MM.1S (cell line): ENCODE measurements around the gene LRRC27.

ENCODE experiments used
- DNase-seq: peaks from one replicate; pipeline ENCODE4 v3.0.0-alpha.2; 2015
- H2AFZ ChIP-seq: fragments of 300-600 bp; sonication (generic); 2 replicates; pipeline ENCODE4 v1.6.0; 2016; ENCODE audit warnings: antibody characterized with exemption, low read length
- H3F3A ChIP-seq: fragments of 300-600 bp; sonication (generic); 2 replicates; pipeline ENCODE4 v1.6.1; 2016; ENCODE audit warnings: mild to moderate bottlenecking, antibody characterized with exemption, low read length, moderate library complexity, mixed read lengths; ENCODE audit not compliant: insufficient read depth
- H3K27ac ChIP-seq: fragments of 300-600 bp; sonication (generic); 2 replicates; pipeline ENCODE4 v1.5.1; 2016; ENCODE audit warnings: mild to moderate bottlenecking, low read length
- H3K27me3 ChIP-seq: fragments of 300-600 bp; sonication (generic); replicated peaks from 2 replicates; pipeline ENCODE4 v1.6.0; 2016; ENCODE audit warnings: low read length; ENCODE audit not compliant: insufficient read depth
- H3K36me3 ChIP-seq: fragments of 300-600 bp; sonication (generic); replicated peaks from 2 replicates; pipeline ENCODE4 v1.6.1; 2016; ENCODE audit warnings: mild to moderate bottlenecking, low read length, mixed read lengths; ENCODE audit not compliant: insufficient read depth
- H3K4me1 ChIP-seq: fragments of 300-600 bp; sonication (generic); 2 replicates; pipeline ENCODE4 v1.6.1; 2016; ENCODE audit warnings: low read length, mixed read lengths
- H3K4me2 ChIP-seq: fragments of 300-600 bp; sonication (generic); 2 replicates; pipeline ENCODE4 v1.6.0; 2016; ENCODE audit warnings: low read depth, low read length
- H3K4me3 ChIP-seq: fragments of 300-600 bp; sonication (generic); 2 replicates; pipeline ENCODE4 v1.5.1; 2016; ENCODE audit warnings: low read length, mixed read lengths
- H3K79me2 ChIP-seq: fragments of 300-600 bp; sonication (generic); 2 replicates; pipeline ENCODE4 v1.6.1; 2016; ENCODE audit warnings: mixed run types, low read length, mixed read lengths
- H3K9ac ChIP-seq: fragments of 300-600 bp; sonication (generic); 2 replicates; pipeline ENCODE4 v1.6.1; 2016; ENCODE audit warnings: low read length, mixed read lengths
- H3K9me2 ChIP-seq: fragments of 300-600 bp; sonication (generic); replicated peaks from 2 replicates; pipeline ENCODE4 v1.6.1; 2016; ENCODE audit warnings: mild to moderate bottlenecking, low read length, mixed read lengths; ENCODE audit not compliant: insufficient read depth
- H3K9me3 ChIP-seq: fragments of 300-600 bp; sonication (generic); replicated peaks from 2 replicates; pipeline ENCODE4 v1.6.1; 2016; ENCODE audit warnings: mild to moderate bottlenecking, low read length, mixed read lengths; ENCODE audit not compliant: insufficient read depth
- H4K20me1 ChIP-seq: fragments of 300-600 bp; sonication (generic); 2 replicates; pipeline ENCODE4 v1.6.1; 2016; ENCODE audit warnings: mild to moderate bottlenecking, low read length, moderate library complexity, mixed read lengths; ENCODE audit not compliant: insufficient read depth
- EZH2 ChIP-seq: fragments of 300-600 bp; sonication (generic); optimal IDR thresholded peaks from 2 replicates; pipeline ENCODE3; 2017; ENCODE audit warnings: low read depth, mild to moderate bottlenecking, antibody characterized with exemption, low read length, mixed read lengths
- EZH2phosphoT487 ChIP-seq: fragments of 300-600 bp; sonication (generic); IDR thresholded peaks from 2 replicates; pipeline ENCODE4 v1.6.1; 2018; ENCODE audit warnings: antibody characterized with exemption, low read length
- TF ChIP-seq, protein P1 (sequence below): fragments of 300-600 bp; sonication (generic); IDR thresholded peaks from 2 replicates; pipeline ENCODE4 v1.5.1; 2016; ENCODE audit warnings: antibody characterized with exemption, low read length, mixed read lengths

The LRRC27 gene

DNA sequence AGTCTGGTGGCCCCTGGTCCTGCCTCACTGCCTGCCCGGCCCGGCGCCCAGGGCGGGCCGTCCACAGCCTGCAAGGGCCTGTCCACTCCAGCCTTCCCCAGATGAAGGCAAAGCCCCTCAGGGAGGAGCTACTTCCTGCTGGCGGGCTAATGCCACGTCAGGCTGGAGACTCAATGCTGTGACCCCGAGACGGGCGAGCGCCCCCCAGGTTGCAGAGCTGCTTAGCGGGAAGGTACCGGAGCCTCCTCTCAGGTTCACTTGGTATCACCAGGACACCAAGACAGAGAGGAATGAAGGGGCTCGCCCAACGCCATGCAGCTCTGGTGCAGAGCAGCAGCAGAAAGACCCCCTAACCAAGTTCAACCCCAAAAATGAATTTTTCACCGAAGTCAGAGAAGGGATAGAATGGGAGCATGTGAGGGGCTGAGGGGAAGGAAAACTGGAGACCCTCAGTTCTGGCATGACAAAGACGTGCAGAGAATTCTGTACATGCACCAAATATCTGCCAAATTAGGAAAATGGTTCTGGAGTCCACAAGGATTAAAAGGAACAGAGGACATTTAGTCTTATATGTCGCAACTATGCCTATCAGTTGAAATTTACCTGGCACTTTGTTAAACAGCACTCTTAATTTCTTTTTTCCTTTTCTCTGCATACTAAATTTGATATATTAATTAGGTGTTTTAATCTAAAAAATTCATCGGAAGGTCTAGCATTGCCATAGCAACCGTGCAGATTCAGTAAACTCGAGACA lies 27.1 kb upstream of the LRRC27 start:
- H3K4me3 ChIP-seq = peak overlapping the region; percentile 55; the same call in 1 of the 2 replicates
- peaks cover 61% of the 10 kb centered on the region for H3K79me2 ChIP-seq

DNA sequence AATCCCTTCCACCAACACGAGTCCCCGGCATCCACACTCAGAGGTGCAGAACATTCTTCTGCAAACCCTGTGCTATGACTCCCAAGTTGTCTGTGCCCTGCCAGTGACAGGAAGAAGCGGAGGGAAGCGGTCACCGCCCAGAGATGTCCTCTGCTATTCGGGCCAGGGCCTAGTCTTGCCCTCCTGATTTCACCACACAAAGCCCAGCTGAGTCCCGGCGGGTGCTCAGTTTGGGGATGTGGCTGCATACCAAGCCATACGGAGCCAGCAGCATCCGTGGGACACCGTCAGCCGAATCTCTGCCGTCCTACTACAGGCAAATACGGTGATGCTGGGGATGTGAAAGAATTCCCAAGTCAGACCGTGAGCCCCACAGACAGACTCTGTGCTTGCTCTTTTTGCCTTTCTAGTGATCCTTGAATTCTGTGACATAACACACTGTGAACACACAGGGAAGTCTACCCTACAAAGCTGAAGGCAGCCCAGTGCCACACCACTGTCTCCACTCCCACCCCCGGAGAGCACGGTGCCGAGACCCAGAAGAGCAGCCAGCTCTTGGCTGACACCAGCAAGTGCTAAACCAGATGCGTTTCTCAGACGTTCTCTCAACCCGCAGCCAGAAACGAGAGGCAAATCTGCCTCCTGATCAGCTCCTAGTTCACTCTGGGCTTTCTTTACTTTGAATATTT lies 26.2 kb upstream of the LRRC27 start:
- Histone ChIP-seq H2AFZ (no peak overlapping the region), H3K4me1 (peaks cover 23% of the 10 kb centered on the region), H3K9me3 (no peaks in the 10 kb centered on the region), H3K27ac (no peak overlapping the region), H3K9me2 (no peaks in the 10 kb centered on the region), H3K79me2 (peaks cover 53% of the 10 kb centered on the region), H3K4me2 (peak overlapping the region; percentile 79; the same call in 1 of the 2 replicates), H3K36me3 (no peaks in the 10 kb centered on the region), H3K27me3 (no peaks in the 10 kb centered on the region), H3K4me3 (no peak overlapping the region), H4K20me1 (no peaks in the 10 kb centered on the region), H3F3A (peaks cover 19% of the 10 kb centered on the region), H3K9ac (no peak overlapping the region)
- DNase-seq = no peak
- TF ChIP-seq EZH2phosphoT487 = no peak
- TF ChIP-seq, protein P1, sequence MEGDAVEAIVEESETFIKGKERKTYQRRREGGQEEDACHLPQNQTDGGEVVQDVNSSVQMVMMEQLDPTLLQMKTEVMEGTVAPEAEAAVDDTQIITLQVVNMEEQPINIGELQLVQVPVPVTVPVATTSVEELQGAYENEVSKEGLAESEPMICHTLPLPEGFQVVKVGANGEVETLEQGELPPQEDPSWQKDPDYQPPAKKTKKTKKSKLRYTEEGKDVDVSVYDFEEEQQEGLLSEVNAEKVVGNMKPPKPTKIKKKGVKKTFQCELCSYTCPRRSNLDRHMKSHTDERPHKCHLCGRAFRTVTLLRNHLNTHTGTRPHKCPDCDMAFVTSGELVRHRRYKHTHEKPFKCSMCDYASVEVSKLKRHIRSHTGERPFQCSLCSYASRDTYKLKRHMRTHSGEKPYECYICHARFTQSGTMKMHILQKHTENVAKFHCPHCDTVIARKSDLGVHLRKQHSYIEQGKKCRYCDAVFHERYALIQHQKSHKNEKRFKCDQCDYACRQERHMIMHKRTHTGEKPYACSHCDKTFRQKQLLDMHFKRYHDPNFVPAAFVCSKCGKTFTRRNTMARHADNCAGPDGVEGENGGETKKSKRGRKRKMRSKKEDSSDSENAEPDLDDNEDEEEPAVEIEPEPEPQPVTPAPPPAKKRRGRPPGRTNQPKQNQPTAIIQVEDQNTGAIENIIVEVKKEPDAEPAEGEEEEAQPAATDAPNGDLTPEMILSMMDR = no peak
- TF ChIP-seq EZH2 = no peak

More for the DNA sequence above, 27.1 kb upstream of the LRRC27 start:
- Histone ChIP-seq H3F3A (peaks cover 19% of the 10 kb centered on the region), H3K9me3 (no peaks in the 10 kb centered on the region), H3K9me2 (no peaks in the 10 kb centered on the region), H3K36me3 (no peaks in the 10 kb centered on the region), H3K9ac (peak overlapping the region; percentile 38; the same call in 1 of the 2 replicates), H3K4me2 (peak overlapping the region; percentile 79), H2AFZ (no peak overlapping the region), H3K27ac (peak overlapping the region; percentile 85; the same call in 1 of the 2 replicates), H4K20me1 (no peaks in the 10 kb centered on the region), H3K4me1 (peaks cover 23% of the 10 kb centered on the region), H3K27me3 (no peaks in the 10 kb centered on the region)
- DNase-seq = no peak
- no peak for TF ChIP-seq EZH2phosphoT487
- TF ChIP-seq EZH2 = no peak
- TF ChIP-seq, protein P1 = no peak

DNA sequence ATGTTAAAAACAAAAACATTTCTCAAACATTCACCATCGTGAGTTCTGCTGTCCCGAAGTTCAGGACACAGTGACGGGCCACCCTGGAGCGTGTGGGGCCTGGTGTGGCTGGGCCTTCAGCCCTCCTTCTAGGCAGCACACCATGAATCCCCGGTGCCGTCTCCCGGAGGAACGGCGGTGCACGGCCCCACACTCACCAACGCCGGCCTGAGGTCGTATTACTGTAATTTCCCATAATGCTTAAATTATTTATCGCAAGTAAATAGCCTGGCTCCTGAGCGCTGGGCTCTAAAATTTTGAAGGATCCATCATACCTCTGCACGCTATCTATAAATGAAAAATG lies 25.7 kb upstream of the LRRC27 start:
- no peak for DNase-seq
- no peak overlapping the region for H3K9ac ChIP-seq
- H3K4me2 ChIP-seq = no peak overlapping the region
- no peaks in the 10 kb centered on the region for H3K9me3 ChIP-seq
- TF ChIP-seq EZH2phosphoT487 = no peak
- no peak for TF ChIP-seq EZH2
- TF ChIP-seq, protein P1 = no peak
- H3K27ac ChIP-seq = no peak overlapping the region
- peaks cover 23% of the 10 kb centered on the region for H3K4me1 ChIP-seq
- no peaks in the 10 kb centered on the region for H4K20me1 ChIP-seq
- H3K79me2 ChIP-seq = peaks cover 47% of the 10 kb centered on the region
- H3K9me2 ChIP-seq = no peaks in the 10 kb centered on the region
- no peaks in the 10 kb centered on the region for H3K27me3 ChIP-seq
- no peak overlapping the region for H3K4me3 ChIP-seq
- no peak overlapping the region for H2AFZ ChIP-seq
- no peaks in the 10 kb centered on the region for H3K36me3 ChIP-seq
- H3F3A ChIP-seq = peaks cover 19% of the 10 kb centered on the region
